Panc1 (cell line): ENCODE results near the gene EQTN.

ENCODE experiments used
- POLR2AphosphoS5 ChIP-seq: IDR thresholded peaks from 2 replicates; pipeline ENCODE4 v1.6.1; 2012; ENCODE audit warnings: mild to moderate bottlenecking, low read depth, low read length, moderate library complexity
- SIN3A ChIP-seq: IDR thresholded peaks from 2 replicates; pipeline ENCODE4 v1.6.1; 2012; ENCODE audit warnings: low read depth, mild to moderate bottlenecking, low read length, moderate library complexity, borderline replicate concordance; ENCODE audit not compliant: insufficient read depth
- TCF7L2 ChIP-seq: IDR thresholded peaks from 2 replicates; pipeline ENCODE4 v1.6.1; 2011; ENCODE audit warnings: mild to moderate bottlenecking, low read depth, low read length, inconsistent platforms
- TF ChIP-seq, protein P1 (sequence below): fragments of 450-650 bp; IDR thresholded peaks from 2 replicates; pipeline ENCODE4 v1.5.1; 2017; ENCODE audit warnings: mild to moderate bottlenecking
- TF ChIP-seq, protein P2 (sequence below), 2 experiments: IDR thresholded peaks; 2 replicates each; pipeline ENCODE4 v1.6.1; 2011 to 2012; ENCODE audit warnings: low read depth in 2 of 2, control low read depth in 1 of 2, low read length in 1 of 2, mild to moderate bottlenecking in 1 of 2, moderate library complexity in 1 of 2; ENCODE audit not compliant: insufficient read depth in 1 of 2

DNA sequence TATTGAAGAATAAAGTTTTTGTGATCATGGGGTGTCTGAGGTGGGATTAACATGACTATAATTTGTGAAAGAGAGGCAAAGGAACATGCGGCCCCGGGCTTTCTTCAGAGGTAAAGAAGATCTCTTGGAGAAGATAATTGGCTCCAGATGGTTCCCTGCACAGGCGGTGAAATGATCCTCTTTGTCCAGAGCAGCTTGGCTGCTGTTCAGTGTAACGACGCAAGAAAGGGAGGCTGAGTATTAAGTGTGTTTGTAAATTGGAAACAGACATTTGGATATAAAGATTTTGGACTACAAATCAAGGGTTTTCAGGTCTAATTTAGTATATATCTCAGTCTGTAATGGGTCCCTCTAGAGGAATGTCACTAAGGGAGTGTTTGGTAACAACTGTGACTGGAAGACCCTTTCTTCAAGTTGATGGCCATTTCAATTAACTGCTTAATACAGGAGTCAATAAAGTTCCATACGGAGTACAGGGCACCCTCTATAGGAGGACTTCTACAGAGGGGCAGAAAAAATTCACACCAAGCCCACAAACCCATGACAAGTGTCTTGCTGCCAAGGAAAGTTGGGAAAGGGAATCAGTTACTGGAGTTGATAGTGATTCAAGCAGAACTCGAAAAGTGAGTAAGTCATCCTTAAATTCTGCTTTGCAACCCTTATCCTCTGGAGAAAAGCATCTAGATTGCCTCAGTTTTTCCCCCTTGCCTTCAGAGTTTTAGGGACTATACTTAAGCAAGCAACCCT is 4.1 kb downstream of the EQTN start:
- TF ChIP-seq, protein P1, sequence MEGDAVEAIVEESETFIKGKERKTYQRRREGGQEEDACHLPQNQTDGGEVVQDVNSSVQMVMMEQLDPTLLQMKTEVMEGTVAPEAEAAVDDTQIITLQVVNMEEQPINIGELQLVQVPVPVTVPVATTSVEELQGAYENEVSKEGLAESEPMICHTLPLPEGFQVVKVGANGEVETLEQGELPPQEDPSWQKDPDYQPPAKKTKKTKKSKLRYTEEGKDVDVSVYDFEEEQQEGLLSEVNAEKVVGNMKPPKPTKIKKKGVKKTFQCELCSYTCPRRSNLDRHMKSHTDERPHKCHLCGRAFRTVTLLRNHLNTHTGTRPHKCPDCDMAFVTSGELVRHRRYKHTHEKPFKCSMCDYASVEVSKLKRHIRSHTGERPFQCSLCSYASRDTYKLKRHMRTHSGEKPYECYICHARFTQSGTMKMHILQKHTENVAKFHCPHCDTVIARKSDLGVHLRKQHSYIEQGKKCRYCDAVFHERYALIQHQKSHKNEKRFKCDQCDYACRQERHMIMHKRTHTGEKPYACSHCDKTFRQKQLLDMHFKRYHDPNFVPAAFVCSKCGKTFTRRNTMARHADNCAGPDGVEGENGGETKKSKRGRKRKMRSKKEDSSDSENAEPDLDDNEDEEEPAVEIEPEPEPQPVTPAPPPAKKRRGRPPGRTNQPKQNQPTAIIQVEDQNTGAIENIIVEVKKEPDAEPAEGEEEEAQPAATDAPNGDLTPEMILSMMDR, result no peak
- TF ChIP-seq POLR2AphosphoS5, result no peak
- TF ChIP-seq, protein P2, sequence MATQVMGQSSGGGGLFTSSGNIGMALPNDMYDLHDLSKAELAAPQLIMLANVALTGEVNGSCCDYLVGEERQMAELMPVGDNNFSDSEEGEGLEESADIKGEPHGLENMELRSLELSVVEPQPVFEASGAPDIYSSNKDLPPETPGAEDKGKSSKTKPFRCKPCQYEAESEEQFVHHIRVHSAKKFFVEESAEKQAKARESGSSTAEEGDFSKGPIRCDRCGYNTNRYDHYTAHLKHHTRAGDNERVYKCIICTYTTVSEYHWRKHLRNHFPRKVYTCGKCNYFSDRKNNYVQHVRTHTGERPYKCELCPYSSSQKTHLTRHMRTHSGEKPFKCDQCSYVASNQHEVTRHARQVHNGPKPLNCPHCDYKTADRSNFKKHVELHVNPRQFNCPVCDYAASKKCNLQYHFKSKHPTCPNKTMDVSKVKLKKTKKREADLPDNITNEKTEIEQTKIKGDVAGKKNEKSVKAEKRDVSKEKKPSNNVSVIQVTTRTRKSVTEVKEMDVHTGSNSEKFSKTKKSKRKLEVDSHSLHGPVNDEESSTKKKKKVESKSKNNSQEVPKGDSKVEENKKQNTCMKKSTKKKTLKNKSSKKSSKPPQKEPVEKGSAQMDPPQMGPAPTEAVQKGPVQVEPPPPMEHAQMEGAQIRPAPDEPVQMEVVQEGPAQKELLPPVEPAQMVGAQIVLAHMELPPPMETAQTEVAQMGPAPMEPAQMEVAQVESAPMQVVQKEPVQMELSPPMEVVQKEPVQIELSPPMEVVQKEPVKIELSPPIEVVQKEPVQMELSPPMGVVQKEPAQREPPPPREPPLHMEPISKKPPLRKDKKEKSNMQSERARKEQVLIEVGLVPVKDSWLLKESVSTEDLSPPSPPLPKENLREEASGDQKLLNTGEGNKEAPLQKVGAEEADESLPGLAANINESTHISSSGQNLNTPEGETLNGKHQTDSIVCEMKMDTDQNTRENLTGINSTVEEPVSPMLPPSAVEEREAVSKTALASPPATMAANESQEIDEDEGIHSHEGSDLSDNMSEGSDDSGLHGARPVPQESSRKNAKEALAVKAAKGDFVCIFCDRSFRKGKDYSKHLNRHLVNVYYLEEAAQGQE (IDR thresholded peaks at IDR 0.05; ENCODE audit: insufficient read depth in 1 of 2, low read depth in 2 of 2, low read length in 1 of 2), result no peak
- TF ChIP-seq SIN3A, result no peak
- no peak for TF ChIP-seq TCF7L2
